K562 (cell line): ENCODE data around the gene TRDMT1. TPM values are rescaled to one million over a fixed set of nuclear protein-coding genes. Genes with fewer than 3 reads are reported as not detected.

Experiments used
- ADNP ChIP-seq: fragments of 200-800 bp; sonication (Bioruptor generic); IDR thresholded peaks from 2 replicates; pipeline ENCODE4 v1.6.1; 2016; ENCODE audit warnings: missing genetic modification characterization, missing compliant biosample characterization
- BRF1 ChIP-seq: IDR thresholded peaks from 3 replicates; pipeline ENCODE4 v1.6.1; 2011; ENCODE audit warnings: borderline replicate concordance, mild to moderate bottlenecking; ENCODE audit not compliant: insufficient read length; ENCODE audit errors: extremely low read depth
- CEBPB ChIP-seq: fragments of 450-650 bp; IDR thresholded peaks from 2 replicates; pipeline ENCODE4 v1.6.1; 2016; ENCODE audit warnings: missing genetic modification characterization, missing compliant biosample characterization
- CHD1 ChIP-seq: fragments of 200-600 bp; sonication (generic); IDR thresholded peaks from one replicate; pipeline ENCODE4 v1.6.1; 2012; ENCODE audit warnings: mild to moderate bottlenecking, moderate library complexity, low read length, inconsistent platforms
- FOXJ3 ChIP-seq: sonication (generic); formaldehyde crosslinking; IDR thresholded peaks from 2 replicates; pipeline ENCODE4 v1.4.0; 2020; ENCODE audit warnings: mild to moderate bottlenecking, missing genetic modification reagents
- FOXK2 ChIP-seq, 2 experiments: fragments of 450-650 bp; IDR thresholded peaks in 1 of 2; conservative IDR thresholded peaks in 1 of 2; 2 replicates each; pipeline ENCODE4 v1.6.1; 2016; ENCODE audit warnings: low read depth in 2 of 2, mild to moderate bottlenecking in 1 of 2
- MEIS2 ChIP-seq: fragments of 450-650 bp; IDR thresholded peaks from 2 replicates; pipeline ENCODE4 v1.6.1; 2014; ENCODE audit warnings: mild to moderate bottlenecking; ENCODE audit not compliant: partially characterized antibody
- MTA1 ChIP-seq: fragments of 450-650 bp; IDR thresholded peaks from 2 replicates; pipeline ENCODE4 v1.6.1; 2017; ENCODE audit warnings: borderline replicate concordance
- MXI1 ChIP-seq: IDR thresholded peaks from 2 replicates; pipeline ENCODE4 v1.6.1; 2011; ENCODE audit warnings: low read depth, mild to moderate bottlenecking, improper control_type of control experiment, low read length
- NFXL1 ChIP-seq: fragments of 450-650 bp; formaldehyde crosslinking; IDR thresholded peaks from 2 replicates; pipeline ENCODE4 v1.4.0; 2021; ENCODE audit warnings: mild to moderate bottlenecking
- PHTF2 ChIP-seq: fragments of 250-450 bp; sonication (Bioruptor Pico); IDR thresholded peaks from 2 replicates; pipeline ENCODE4 v1.5.0; 2021; ENCODE audit warnings: mild to moderate bottlenecking
- RBM22 ChIP-seq: fragments of 200-400 bp; formaldehyde crosslinking; IDR thresholded peaks from 2 replicates; pipeline ENCODE4 v1.6.1; 2018; ENCODE audit warnings: low read length, low read depth; ENCODE audit not compliant: poor library complexity, severe bottlenecking
- RNF2 ChIP-seq: sonication (generic); IDR thresholded peaks from 2 replicates; pipeline ENCODE4 v1.6.1; 2016
- TCFL5 ChIP-seq: fragments of 250-450 bp; sonication (Bioruptor Pico); conservative IDR thresholded peaks from 2 replicates; pipeline ENCODE4 v1.6.1; 2021; ENCODE audit warnings: mild to moderate bottlenecking, moderate library complexity, matching md5 sums
- ZNF12 ChIP-seq: sonication (generic); formaldehyde crosslinking; IDR thresholded peaks from 2 replicates; pipeline ENCODE4 v1.4.0; 2020; ENCODE audit warnings: mild to moderate bottlenecking, missing genetic modification reagents
- ZNF584 ChIP-seq: fragments of 200-800 bp; sonication (Bioruptor generic); IDR thresholded peaks from 2 replicates; pipeline ENCODE4 v1.6.1; 2016; ENCODE audit warnings: low read depth, mild to moderate bottlenecking, missing genetic modification characterization, missing compliant biosample characterization
- polyA plus RNA-seq, 8 experiments: library from polyadenylated mRNA; depleted of rRNA in 4 of 8; stranded (reverse) in 5 of 8; unstranded in 3 of 8; fragments of >200 nt; fragmentation: Nextera tagmentation in 2 of 8; fragmentation: Illumina TruSeq in 1 of 8; extraction: Ambion mirVana in 2 of 8; extraction: Trizol in 1 of 8; gene quantifications; 2 replicates each; pipeline versions ENCODE4 v1.2.1 to v1.2.3, GENCODE V29; 2011 to 2014; ENCODE audit warnings: inconsistent platforms in 1 of 8, missing spikeins in 1 of 8
- total RNA-seq, 7 experiments: library from RNA; depleted of rRNA in 6 of 7; stranded (reverse); fragments of >200 nt in 6 of 7; fragmentation: Illumina TruSeq in 2 of 7; extraction: Trizol in 2 of 7; gene quantifications; 2 replicates each; pipeline versions ENCODE4 v1.2.1 to v1.2.3, GENCODE V29; 2011 to 2021; ENCODE audit warnings: low replicate concordance in 1 of 7
- TF ChIP-seq, protein P1 (sequence below), 2 experiments: fragments of 450-650 bp; IDR thresholded peaks; 2 replicates each; pipeline ENCODE4 v1.6.1; 2016; ENCODE audit warnings: mild to moderate bottlenecking in 2 of 2, borderline replicate concordance in 1 of 2, low read depth in 1 of 2, moderate library complexity in 1 of 2
- TF ChIP-seq, protein P2 (sequence below): fragments of 450-650 bp; formaldehyde crosslinking; conservative IDR thresholded peaks from 2 replicates; pipeline ENCODE4 v1.4.0; 2022; ENCODE audit warnings: mild to moderate bottlenecking, missing genetic modification characterization
- TF ChIP-seq, protein P3 (sequence below): fragments of 250-450 bp; sonication (Bioruptor Pico); IDR thresholded peaks from 2 replicates; pipeline ENCODE4 v1.8.0; 2021; ENCODE audit warnings: moderate library complexity, mild to moderate bottlenecking, inconsistent platforms

TRDMT1 gene
- total and polyA plus RNA-seq, 9 of the 15 experiments (the other 6 are each of a cell fraction or from before 2014, with no cell fraction given): 5.4 to 12.6 (median 9.3) TPM

DNA sequence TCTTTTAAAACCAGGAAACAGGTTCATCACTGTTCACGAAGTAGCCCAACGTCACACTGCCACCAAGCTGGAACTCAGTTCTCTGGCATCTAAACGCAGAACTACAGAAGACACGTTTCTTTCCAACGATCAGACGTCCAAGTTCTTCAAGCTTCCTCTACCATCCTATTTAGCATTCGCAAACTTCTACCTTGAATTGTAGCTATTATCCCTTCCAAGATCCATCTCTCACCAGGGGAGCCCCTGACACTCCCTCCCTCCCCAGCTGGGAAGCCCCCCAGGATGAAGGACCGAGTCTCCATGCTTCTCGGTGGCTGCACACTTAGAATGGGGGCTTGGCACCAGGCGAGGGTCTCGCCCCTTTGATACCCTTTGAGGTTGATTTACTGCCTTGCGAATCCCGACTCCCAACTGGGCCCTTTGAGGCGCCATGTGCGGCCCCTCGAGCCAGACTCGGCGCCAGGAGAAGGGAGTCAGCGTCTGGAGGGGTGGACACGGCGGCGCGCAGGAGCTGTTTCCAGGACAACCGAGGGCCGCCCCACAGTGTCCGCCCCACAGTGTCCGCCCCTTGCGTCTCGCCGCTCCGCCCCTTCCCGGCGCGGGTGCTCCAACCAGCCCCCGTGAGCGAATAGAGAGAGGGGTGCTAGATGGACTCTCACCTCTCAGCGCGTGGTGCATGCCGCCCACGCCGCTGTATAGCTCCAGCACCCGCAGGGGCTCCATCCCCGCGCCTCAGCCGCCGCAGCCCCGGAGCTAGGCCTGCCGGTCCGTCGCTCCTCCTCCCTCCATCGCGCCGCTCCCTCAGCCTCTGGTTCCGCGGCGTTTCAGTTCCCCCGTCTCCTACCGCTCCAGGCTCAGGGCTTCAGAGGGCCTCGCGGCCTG lies at the start of gene TRDMT1 (continued):
- TF ChIP-seq, protein P1, sequence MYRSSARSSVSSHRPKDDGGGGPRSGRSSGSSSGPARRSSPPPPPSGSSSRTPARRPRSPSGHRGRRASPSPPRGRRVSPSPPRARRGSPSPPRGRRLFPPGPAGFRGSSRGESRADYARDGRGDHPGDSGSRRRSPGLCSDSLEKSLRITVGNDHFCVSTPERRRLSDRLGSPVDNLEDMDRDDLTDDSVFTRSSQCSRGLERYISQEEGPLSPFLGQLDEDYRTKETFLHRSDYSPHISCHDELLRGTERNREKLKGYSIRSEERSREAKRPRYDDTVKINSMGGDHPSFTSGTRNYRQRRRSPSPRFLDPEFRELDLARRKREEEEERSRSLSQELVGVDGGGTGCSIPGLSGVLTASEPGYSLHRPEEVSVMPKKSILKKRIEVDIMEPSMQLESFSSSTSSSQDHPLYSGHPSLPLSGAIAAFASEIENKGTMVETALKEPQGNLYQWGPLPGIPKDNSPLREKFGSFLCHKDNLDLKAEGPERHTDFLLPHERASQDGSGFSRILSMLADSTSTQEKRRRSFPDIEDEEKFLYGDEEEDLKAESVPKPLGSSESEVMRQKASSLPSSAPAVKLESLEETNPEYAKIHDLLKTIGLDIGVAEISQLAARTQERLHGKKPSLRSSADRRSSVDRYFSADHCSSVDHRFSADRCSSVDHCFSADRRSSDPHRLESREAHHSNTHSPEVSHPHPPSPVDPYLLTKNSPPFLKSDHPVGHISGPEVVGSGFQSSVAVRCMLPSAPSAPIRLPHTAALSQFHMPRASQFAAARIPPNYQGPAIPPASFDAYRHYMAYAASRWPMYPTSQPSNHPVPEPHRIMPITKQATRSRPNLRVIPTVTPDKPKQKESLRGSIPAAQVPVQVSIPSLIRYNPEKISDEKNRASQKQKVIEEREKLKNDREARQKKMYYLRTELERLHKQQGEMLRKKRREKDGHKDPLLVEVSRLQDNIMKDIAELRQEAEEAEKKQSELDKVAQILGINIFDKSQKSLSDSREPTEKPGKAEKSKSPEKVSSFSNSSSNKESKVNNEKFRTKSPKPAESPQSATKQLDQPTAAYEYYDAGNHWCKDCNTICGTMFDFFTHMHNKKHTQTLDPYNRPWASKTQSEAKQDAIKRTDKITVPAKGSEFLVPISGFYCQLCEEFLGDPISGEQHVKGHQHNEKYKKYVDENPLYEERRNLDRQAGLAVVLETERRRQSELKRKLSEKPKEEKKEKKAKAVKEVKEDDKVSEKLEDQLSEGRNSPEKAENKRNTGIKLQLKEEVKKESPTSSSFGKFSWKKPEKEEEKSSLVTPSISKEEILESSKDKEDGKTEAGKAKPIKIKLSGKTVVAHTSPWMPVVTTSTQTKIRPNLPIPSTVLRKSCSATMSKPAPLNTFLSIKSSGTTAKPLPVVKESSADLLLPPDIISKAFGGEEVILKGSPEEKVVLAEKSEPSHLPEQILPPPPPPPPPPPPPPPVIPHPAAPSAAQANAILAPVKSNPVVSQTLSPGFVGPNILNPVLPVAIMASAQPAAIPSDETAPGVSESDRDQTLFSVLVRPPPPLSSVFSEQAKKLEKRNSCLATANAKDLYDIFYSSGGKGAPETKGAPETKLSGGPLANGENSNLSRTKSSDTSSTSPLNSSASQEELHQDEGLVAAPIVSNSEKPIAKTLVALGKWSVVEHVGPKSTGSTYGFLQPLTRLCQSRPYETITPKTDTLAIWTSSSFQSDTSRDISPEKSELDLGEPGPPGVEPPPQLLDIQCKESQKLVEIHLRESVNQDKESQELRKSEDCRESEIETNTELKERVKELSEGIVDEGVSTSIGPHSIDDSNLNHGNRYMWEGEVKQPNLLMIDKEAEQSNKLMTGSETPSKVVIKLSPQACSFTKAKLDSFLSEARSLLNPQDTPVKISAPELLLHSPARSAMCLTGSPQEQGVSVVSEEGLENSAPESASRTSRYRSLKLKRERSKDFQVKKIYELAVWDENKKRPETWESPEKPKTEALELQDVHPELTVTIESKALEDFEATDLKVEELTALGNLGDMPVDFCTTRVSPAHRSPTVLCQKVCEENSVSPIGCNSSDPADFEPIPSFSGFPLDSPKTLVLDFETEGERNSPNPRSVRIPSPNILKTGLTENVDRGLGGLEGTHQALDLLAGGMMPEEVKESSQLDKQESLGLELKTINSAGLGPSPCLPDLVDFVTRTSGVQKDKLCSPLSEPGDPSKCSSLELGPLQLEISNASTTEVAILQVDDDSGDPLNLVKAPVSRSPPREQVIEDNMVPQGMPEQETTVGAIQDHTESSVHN (IDR thresholded peaks at IDR 0.05; ENCODE audit: borderline replicate concordance in 1 of 2, low read depth in 1 of 2): no peak
- TF ChIP-seq ZNF12 (0 out of 2 replicates have a peak, but pooled peaks have one; percentile 25), ADNP (tag) (no peak), PHTF2 (CRISPR knock-in tag) (no peak), MXI1 (no peak), BRF1 (no peak), MEIS2 (peak; percentile 4), MTA1 (peak; percentile 31; the same call in 1 of the 2 replicates), FOXK2 (conservative IDR thresholded peaks at IDR 0.05 in 1 of 2, IDR thresholded peaks at IDR 0.05 in 1 of 2; ENCODE audit: low read depth in 2 of 2) (peak; percentile 79 to 84; a peak in 3 of 4 replicates), RBM22 (peak; percentile 78), RNF2 (peak; percentile 89), CEBPB (tag) (no peak), CHD1 (peak; percentile 47), TCFL5 (CRISPR knock-in tag) (no peak), FOXJ3 (CRISPR knock-in tag) (no peak), ZNF584 (no peak), NFXL1 (CRISPR knock-in tag) (no peak)
- TF ChIP-seq, protein P2, sequence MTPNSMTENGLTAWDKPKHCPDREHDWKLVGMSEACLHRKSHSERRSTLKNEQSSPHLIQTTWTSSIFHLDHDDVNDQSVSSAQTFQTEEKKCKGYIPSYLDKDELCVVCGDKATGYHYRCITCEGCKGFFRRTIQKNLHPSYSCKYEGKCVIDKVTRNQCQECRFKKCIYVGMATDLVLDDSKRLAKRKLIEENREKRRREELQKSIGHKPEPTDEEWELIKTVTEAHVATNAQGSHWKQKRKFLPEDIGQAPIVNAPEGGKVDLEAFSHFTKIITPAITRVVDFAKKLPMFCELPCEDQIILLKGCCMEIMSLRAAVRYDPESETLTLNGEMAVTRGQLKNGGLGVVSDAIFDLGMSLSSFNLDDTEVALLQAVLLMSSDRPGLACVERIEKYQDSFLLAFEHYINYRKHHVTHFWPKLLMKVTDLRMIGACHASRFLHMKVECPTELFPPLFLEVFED (CRISPR knock-in tag): no peak
- TF ChIP-seq, protein P3, sequence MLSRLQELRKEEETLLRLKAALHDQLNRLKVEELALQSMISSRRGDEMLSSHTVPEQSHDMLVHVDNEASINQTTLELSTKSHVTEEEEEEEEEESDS (CRISPR knock-in tag): no peak
